Stimulated activated CD4-positive, alpha-beta T cell treated with anti-CD3 and anti-CD28 coated beads, Interleukin-2, amount 100 ng/mL, for 48 hours (primary cell): ENCODE data around the gene ATP8A2.

ENCODE experiments used
- DNase-seq, 2 donors: peaks; one replicate each; pipeline ENCODE4 v3.0.0-alpha.2; 2020

Gene ATP8A2

GRCh38 chr13:25688536-25688935 lies 316.8 kb downstream of the ATP8A2 start:
- DNase-seq, result no peak

GRCh38 chr13:25689539-25689938 lies 317.8 kb downstream of the ATP8A2 start:
- no peak for DNase-seq

- DNase-seq, result no peak
Observed at GRCh38 chr13:25690582-25690981, 318.8 kb downstream of the ATP8A2 start.

GRCh38 chr13:25691654-25692053 lies 319.9 kb downstream of the ATP8A2 start:
- DNase-seq, result no peak

GRCh38 chr13:25692099-25692498 lies 320.3 kb downstream of the ATP8A2 start:
- DNase-seq, result no peak

GRCh38 chr13:25699056-25699455 lies 327.3 kb downstream of the ATP8A2 start:
- no peak for DNase-seq

GRCh38 chr13:25699600-25699999 lies 327.8 kb downstream of the ATP8A2 start:
- DNase-seq, result no peak

- no peak for DNase-seq
Observed at GRCh38 chr13:25701304-25701703, 329.5 kb downstream of the ATP8A2 start.

- no peak for DNase-seq
Observed at GRCh38 chr13:25702386-25702785, 330.6 kb downstream of the ATP8A2 start.

GRCh38 chr13:25707726-25708125 lies 336.0 kb downstream of the ATP8A2 start:
- DNase-seq, result no peak

GRCh38 chr13:25708268-25708667 lies 336.5 kb downstream of the ATP8A2 start:
- no peak for DNase-seq

- DNase-seq, result no peak
Observed at GRCh38 chr13:25709088-25709487, 337.3 kb downstream of the ATP8A2 start.

GRCh38 chr13:25715760-25716159 lies 344.0 kb downstream of the ATP8A2 start:
- no peak for DNase-seq

- DNase-seq, result no peak
Observed at GRCh38 chr13:25717666-25718197, 346.0 kb downstream of the ATP8A2 start.

- no peak for DNase-seq
Observed at GRCh38 chr13:25719666-25720065, 347.9 kb downstream of the ATP8A2 start.

GRCh38 chr13:25722893-25723292 lies 351.1 kb downstream of the ATP8A2 start:
- no peak for DNase-seq

GRCh38 chr13:25725104-25725503 lies 353.3 kb downstream of the ATP8A2 start:
- no peak for DNase-seq

GRCh38 chr13:25727250-25727649 lies 355.5 kb downstream of the ATP8A2 start:
- DNase-seq, result no peak

- DNase-seq, result no peak
Observed at GRCh38 chr13:25727810-25728209, 356.0 kb downstream of the ATP8A2 start.

GRCh38 chr13:25729201-25729600 lies 357.4 kb downstream of the ATP8A2 start:
- DNase-seq, result no peak

- no peak for DNase-seq
Observed at GRCh38 chr13:25731037-25731436, 359.3 kb downstream of the ATP8A2 start.

GRCh38 chr13:25731536-25731935 lies 359.8 kb downstream of the ATP8A2 start:
- DNase-seq, result no peak

- no peak for DNase-seq
Observed at GRCh38 chr13:25732111-25732865, 360.5 kb downstream of the ATP8A2 start.

- DNase-seq, result no peak
Observed at GRCh38 chr13:25733001-25733491, 361.3 kb downstream of the ATP8A2 start.
